Thyroid gland (tissue), 4 donors: ENCODE data around the gene CAPN12. TPM values are rescaled to one million over a fixed set of nuclear protein-coding genes. Genes with fewer than 3 reads are reported as not detected.

Source experiments
- DNase-seq, 2 donors: peaks; one replicate each; pipeline ENCODE4 v3.0.0-alpha.2; 2019
- H3K27ac ChIP-seq, 3 donors: fragments of 200-600 bp; sonication (generic); 1 replicate in 2 of 3; 2 replicates in 1 of 3; pipeline ENCODE4 v1.5.1; 2016 to 2019; ENCODE audit warnings: mild to moderate bottlenecking in 1 of 3, moderate library complexity in 1 of 3
- H3K27me3 ChIP-seq: fragments of 200-600 bp; sonication (generic); one replicate; pipeline ENCODE4 v1.5.1; 2019
- H3K36me3 ChIP-seq, 2 donors: fragments of 200-600 bp; sonication (generic); one replicate each; pipeline ENCODE4 v1.5.1; 2016 to 2019
- H3K4me1 ChIP-seq, 2 donors: fragments of 200-600 bp; sonication (generic); one replicate each; pipeline ENCODE4 v1.5.1; 2017 to 2019
- H3K4me3 ChIP-seq, 3 donors: fragments of 200-600 bp; sonication (generic); replicated peaks in 1 of 3; 1 replicate in 2 of 3; 2 replicates in 1 of 3; pipeline ENCODE4 v1.5.1; 2016; ENCODE audit warnings: mild to moderate bottlenecking in 1 of 3
- H3K9me3 ChIP-seq: fragments of 200-600 bp; sonication (generic); one replicate; pipeline ENCODE4 v1.5.1; 2017
- CTCF ChIP-seq, 6 experiments: fragments of 200-600 bp in 3 of 6; fragments of 450-650 bp in 3 of 6; sonication (generic) in 3 of 6; IDR thresholded peaks; one replicate each; pipeline ENCODE4 v1.5.1; 2016 to 2019; ENCODE audit warnings: antibody characterized with exemption in 6 of 6, mild to moderate bottlenecking in 2 of 6, inconsistent platforms in 1 of 6, moderate library complexity in 1 of 6
- POLR2A ChIP-seq, 2 donors: fragments of 450-650 bp; IDR thresholded peaks; one replicate each; pipeline ENCODE4 v1.6.1; 2017; ENCODE audit warnings: antibody characterized with exemption in 2 of 2, mild to moderate bottlenecking in 2 of 2, moderate library complexity in 1 of 2
- WGBS, 2 donors: methylation state at CpG; one replicate each; pipeline ENCODE4 v1.1.5; 2017; 5-methylcytosine and 5-hydroxymethylcytosine counted together
- intact Hi-C: fragments of 100-400 bp; cut with DNase I; formaldehyde crosslinking; loops from one replicate; pipeline ENCODE4 v1.15.1; 2023
- total RNA-seq, 4 donors: library from RNA; depleted of rRNA; stranded (reverse); fragments of >200 nt; gene quantifications; one replicate each; pipeline ENCODE4 v1.2.3, GENCODE V29; 2016

The CAPN12 gene
- total RNA-seq, 4 donors from 2014 or later: 1.6 to 2.0 TPM; not detected in 2

- intact Hi-C loops: no loop called here
- Histone ChIP-seq H3K36me3 (peaks cover 58 to 60% of the 10 kb centered on the region in 2 donors), H3K27ac (no peak overlapping the region), H3K4me1 (peaks cover 13 to 23% of the 10 kb centered on the region in 2 donors), H3K4me3 (no peak overlapping the region), H3K9me3 (no peaks in the 10 kb centered on the region), H3K27me3 (no peaks in the 10 kb centered on the region)
- TF ChIP-seq POLR2A (IDR thresholded peaks at IDR 0.05) (no peak), CTCF (IDR thresholded peaks at IDR 0.05) (no peak)
- 83 to 94% methylated on average over 16 to 18 of the region's 37 CpGs for WGBS, 2 donors
- DNase-seq: no peak
Observed at GRCh38 chr19:38728752-38729541, 15.3 kb downstream of the CAPN12 start.

GRCh38 chr19:38727868-38728660, 16.2 kb downstream of the CAPN12 start:
- TF ChIP-seq CTCF (IDR thresholded peaks at IDR 0.05) (no peak), POLR2A (IDR thresholded peaks at IDR 0.05) (no peak)
- intact Hi-C loops: no loop called here

GRCh38 chr19:38727306-38727867, 16.9 kb downstream of the CAPN12 start:
- WGBS, 2 donors: 91 to 100% methylated on average over 8 to 17 of the region's 17 CpGs
- intact Hi-C loops: no loop called here
- Histone ChIP-seq H3K27me3 (no peaks in the 10 kb centered on the region), H3K4me3 (no peak overlapping the region), H3K4me1 (peaks cover 11% of the 10 kb centered on the region in 2 donors), H3K36me3 (peaks cover 74 to 76% of the 10 kb centered on the region in 2 donors), H3K9me3 (no peaks in the 10 kb centered on the region), H3K27ac (peak overlapping the region in 1 of 3 donors; percentile 2)
- TF ChIP-seq POLR2A (IDR thresholded peaks at IDR 0.05) (no peak), CTCF (IDR thresholded peaks at IDR 0.05) (no peak)
- no peak for DNase-seq

More at GRCh38 chr19:38727868-38728660, 16.2 kb downstream of the CAPN12 start:
- Histone ChIP-seq H3K27me3 (no peaks in the 10 kb centered on the region), H3K9me3 (no peaks in the 10 kb centered on the region), H3K36me3 (peaks cover 67 to 69% of the 10 kb centered on the region in 2 donors), H3K4me1 (peaks cover 13 to 15% of the 10 kb centered on the region in 2 donors), H3K4me3 (no peak overlapping the region), H3K27ac (peak overlapping the region in 1 of 3 donors; percentile 2)
- no peak for DNase-seq
- 81 to 85% methylated on average over 33 of the region's 33 CpGs for WGBS, 2 donors

GRCh38 chr19:38726761-38727301, 17.4 kb downstream of the CAPN12 start:
- peaks cover 80 to 81% of the 10 kb centered on the region in 2 donors for H3K36me3 ChIP-seq
- no peak overlapping the region for H3K4me3 ChIP-seq
- H3K9me3 ChIP-seq: no peaks in the 10 kb centered on the region
- H3K27ac ChIP-seq: no peak overlapping the region
- TF ChIP-seq CTCF (IDR thresholded peaks at IDR 0.05): no peak
- TF ChIP-seq POLR2A (IDR thresholded peaks at IDR 0.05): no peak
- DNase-seq: no peak
- no peaks in the 10 kb centered on the region for H3K27me3 ChIP-seq
- H3K4me1 ChIP-seq: peaks cover 6% of the 10 kb centered on the region in 2 donors
- 89 to 91% methylated on average over 23 to 30 of the region's 30 CpGs for WGBS, 2 donors
- intact Hi-C loops: no loop called here
